ACHN (cell line): Measurements from ENCODE around the gene TLE3.

ENCODE experiments used
- DNase-seq: peaks from one replicate; pipeline ENCODE4 v3.0.0-alpha.2; 2015
- in situ Hi-C: cut with HindIII; loops from 2 replicates; pipeline ENCODE4 v1.10.0; 2017; ENCODE audit warnings: low sequenced_read_pairs, low pct_ligation_motif_present, low pct_unique_long_range_greater_than_20kb

Gene TLE3

GRCh38 chr15:70102827-70103226, 5.1 kb upstream of the TLE3 start:
- in situ Hi-C loops = no loop called here
- no peak for DNase-seq

GRCh38 chr15:70101459-70102113, 3.9 kb upstream of the TLE3 start:
- in situ Hi-C loops = no loop called here
- DNase-seq = peak; percentile 73

GRCh38 chr15:70100474-70101341, 3.0 kb upstream of the TLE3 start:
- in situ Hi-C loops = no loop called here
- DNase-seq = peak; percentile 28

- DNase-seq = no peak
- in situ Hi-C loops = no loop called here
These were observed 2.3 kb upstream of the TLE3 start for GRCh38 chr15:70099967-70100473.

GRCh38 chr15:70099167-70099966, 1.6 kb upstream of the TLE3 start:
- in situ Hi-C loops = no loop called here
- peak; percentile 95 for DNase-seq

- DNase-seq = peak; percentile 19
- in situ Hi-C loops = no loop called here
These were observed 897 bp upstream of the TLE3 start for GRCh38 chr15:70098461-70099166.

GRCh38 chr15:70098153-70098460, 390 bp upstream of the TLE3 start:
- DNase-seq = no peak
- in situ Hi-C loops = no loop called here

- in situ Hi-C loops = no loop called here
- DNase-seq = no peak
These were observed 725 bp downstream of the TLE3 start for GRCh38 chr15:70097063-70097320.

GRCh38 chr15:70096215-70097062, 1.3 kb downstream of the TLE3 start:
- in situ Hi-C loops = no loop called here
- peak; percentile 38 for DNase-seq

- no peak for DNase-seq
- in situ Hi-C loops = no loop called here
These were observed 2.1 kb downstream of the TLE3 start for GRCh38 chr15:70095408-70096214.

- in situ Hi-C loops = no loop called here
- no peak for DNase-seq
These were observed 2.9 kb downstream of the TLE3 start for GRCh38 chr15:70094690-70095311.

GRCh38 chr15:70093481-70094319, 4.0 kb downstream of the TLE3 start:
- in situ Hi-C loops = no loop called here

GRCh38 chr15:70093070-70093469, 4.6 kb downstream of the TLE3 start:
- no peak for DNase-seq
- in situ Hi-C loops = no loop called here

More at GRCh38 chr15:70093481-70094319, 4.0 kb downstream of the TLE3 start:
- DNase-seq = no peak

- in situ Hi-C loops = no loop called here
- DNase-seq = no peak
These were observed 5.2 kb downstream of the TLE3 start for GRCh38 chr15:70092464-70093027.

GRCh38 chr15:70091726-70092463, 5.8 kb downstream of the TLE3 start:
- no peak for DNase-seq
- in situ Hi-C loops = no loop called here
